ENCODE measurements around the gene EIF4E2. TPM values are rescaled to one million over a fixed set of nuclear protein-coding genes. Genes with fewer than 3 reads are reported as not detected.

EIF4E2 gene
- total RNA-seq, 1 donor from 2014 or later: 38.1 TPM

DNA sequence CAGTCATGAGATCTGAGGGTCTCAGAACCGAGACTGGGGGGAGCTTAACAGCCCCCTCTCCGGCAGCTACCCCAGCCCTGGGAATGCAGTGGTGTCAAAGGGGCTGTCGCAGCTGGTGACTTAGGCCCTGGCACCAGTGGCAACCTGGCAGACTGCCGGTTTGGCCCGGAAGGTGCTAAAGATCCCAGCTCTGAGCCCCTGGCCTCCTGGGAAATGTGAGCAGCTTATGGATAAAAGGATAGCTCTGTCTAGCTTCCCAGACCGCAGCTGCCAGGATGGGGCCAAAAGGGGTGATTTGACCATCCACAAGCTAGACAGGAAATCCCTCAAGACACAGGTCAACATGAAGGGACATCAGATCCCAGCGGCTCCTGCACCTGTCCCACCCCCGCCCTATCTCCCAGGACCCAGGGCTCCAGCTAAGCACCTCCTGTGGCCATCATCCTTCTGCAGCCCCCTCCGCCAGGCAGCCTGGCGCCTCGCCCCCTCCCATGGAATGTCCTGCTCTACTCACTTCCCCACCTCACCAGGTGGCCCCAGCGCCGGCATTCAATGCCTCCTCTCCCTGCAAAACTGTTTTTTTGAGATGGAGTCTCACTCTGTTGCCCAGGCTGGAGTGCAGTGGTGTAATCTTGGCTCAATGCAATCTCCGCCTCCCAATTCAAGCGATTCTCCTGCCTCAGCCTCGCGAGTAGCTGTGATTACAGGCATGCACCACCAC lies 49.7 kb downstream of the EIF4E2 start:
- DNase-seq: no peak

DNA sequence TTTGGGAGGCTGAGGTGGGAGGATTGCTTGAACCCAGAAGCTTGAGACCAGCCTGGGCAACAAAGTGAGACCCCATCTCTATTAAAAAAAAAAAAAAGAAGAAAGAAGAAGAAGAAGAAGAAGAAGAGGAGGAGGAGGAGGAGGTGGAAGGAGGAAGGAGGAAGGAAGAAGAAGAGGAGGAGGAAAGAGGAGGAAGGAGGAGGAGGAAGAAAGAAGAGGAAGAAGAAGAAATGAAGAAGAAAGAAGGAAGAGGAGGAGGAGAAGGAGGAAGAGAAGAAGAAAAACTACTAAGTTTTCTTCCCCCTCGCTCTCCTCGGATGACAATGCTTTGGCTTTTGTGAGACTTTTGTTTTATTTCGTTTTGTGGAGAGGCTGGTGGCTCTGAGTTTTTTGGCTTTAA lies 52.8 kb downstream of the EIF4E2 start:
- DNase-seq: no peak

DNA sequence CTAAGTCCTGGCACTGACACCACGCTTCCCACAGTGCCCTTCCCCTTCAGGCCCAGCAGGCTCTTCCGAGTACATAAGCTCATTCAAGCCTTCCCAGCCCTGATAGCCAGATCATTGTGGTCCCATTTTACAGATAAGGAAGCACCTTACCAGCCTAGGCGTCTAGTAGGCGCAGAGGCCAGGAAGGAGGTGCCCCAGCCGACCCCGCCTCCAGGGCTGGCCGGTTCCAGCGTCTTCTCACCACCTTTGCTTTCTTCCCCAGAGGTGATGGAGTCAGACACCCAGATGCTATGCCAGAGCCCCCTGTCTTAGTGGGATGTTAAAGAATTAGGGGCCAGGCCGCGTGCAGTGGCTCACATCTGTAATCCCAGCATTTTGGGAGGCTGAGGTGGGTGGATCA lies 54.0 kb downstream of the EIF4E2 start:
- DNase-seq: no peak

DNA sequence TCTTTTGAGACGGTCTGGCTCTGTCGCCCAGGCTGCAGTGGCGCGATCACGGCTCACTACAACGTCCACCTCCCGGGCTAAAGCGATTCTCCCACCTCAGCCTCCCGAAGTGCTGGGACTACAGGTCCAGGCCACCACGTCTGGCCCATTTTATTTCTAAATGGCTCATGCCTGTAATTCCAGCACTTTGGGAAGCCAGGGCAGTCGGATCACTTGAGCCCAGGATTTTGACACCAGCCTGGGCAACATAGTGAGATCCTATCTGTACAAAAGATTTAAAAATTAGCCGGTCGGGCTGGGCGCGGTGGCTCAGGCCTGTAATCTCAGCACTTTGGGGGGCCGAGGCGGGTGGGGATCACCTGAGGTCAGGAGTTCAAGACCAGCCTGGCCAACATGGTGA lies 56.5 kb downstream of the EIF4E2 start:
- DNase-seq: no peak

DNA sequence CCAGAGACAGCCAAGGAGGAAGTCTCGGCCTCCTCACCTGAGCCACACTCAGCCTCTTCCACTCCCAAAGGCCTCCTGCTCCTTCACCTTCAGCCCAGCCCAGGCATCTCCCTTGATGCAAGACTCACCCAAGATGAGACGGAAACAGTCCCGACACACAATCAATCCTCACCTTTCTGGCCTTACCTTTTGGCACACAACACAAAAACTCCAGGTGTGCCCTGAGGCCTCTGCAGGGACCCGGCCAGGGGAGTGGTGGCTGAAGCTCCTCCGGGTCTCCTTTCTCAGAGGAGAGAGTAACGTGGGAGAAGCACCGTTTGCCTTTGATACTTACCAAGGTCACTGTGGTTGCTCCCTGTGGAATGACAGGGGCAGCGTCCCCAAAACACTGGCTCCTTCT lies 59.1 kb downstream of the EIF4E2 start:
- no peak for DNase-seq

DNA sequence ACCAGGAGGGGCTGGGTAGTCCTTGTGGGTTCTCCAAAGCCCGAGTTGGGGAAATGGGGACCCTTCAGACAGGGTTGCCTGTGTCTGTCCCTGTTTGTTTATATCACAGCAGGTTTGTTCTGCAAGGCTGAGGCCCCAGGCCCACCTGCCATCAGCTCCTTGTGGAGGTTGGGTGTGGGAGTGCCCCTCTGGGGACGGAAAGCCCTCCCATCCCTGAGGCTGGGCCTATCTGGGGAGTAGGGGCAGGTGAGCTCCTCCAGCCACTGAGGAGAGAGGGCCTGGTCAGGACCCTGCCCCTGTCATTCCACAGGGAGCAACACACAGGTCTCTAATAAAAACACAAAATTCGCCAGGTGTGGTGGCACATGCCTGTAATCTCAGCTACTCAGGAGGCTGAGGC lies 59.6 kb downstream of the EIF4E2 start:
- no peak for DNase-seq

DNA sequence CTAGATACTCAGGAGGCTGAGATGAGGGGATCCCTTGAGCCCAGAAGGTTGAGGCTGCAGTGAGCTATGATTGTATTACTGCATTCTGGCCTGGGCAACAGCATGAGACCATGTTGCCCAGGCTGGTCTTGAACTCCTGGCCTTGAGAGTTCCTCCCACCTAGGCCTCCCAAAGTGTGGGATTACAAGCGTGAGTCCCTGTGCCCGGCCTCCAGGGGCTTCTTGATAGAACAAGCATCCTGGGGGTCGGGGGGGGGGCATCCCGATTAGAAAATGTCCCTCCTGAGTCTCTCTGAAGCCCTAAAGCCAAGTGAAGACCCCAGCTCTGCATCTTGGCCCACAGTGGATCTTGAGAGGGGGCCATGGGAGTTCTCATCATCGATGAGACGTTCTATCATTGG lies 60.6 kb downstream of the EIF4E2 start:
- no peak for DNase-seq

DNA sequence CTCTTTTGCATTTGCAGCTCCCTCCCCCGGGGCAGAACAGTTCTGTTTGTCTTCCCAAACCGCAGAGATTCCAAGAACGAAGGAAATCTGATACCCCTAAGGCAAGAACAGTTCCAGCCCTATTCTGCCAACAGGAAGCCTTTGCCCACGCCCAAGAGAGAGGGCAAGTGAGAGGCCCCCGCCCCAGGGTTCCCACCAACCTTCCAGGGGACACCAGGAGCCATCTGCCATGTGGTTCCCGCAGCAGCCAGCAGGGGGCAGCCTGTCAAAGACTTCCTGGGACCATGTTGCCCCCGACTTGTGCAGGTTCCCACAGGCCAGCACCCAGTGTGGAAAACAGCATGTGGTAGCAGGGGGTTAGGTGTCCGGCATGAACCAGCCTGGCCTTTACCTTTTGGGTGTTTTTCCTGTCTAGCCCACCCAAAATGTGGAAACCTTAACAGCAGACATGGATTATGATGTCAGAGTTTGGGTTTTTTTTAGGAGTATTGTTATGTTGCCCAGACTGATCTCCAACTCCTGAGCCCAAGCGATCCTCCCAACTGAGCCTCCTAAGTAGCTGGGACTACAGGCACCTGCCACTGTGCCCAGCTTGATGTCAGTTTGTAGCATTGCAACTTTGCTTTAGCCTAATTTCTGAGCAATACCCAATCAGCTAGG lies 61.2 kb downstream of the EIF4E2 start:
- DNase-seq: no peak

DNA sequence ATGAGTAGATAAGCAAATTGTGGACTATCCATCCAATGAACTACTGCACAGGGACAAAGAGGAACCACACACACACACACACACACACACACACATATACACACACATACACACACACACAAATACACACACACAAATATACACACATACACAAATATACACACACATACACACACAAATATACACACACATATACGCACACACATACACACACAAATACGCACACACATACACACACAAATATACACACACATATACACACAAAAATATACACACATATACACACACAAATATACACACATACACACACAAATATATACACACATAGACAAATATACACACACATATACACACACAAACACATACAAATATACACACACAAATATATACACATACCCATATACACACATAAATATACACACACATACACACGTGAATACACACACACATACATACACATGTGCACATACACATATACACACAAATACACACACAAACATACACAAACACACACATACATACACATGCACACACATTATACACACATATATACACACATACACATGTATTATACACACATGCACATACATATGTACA lies 63.1 kb downstream of the EIF4E2 start:
- no peak for DNase-seq

DNA sequence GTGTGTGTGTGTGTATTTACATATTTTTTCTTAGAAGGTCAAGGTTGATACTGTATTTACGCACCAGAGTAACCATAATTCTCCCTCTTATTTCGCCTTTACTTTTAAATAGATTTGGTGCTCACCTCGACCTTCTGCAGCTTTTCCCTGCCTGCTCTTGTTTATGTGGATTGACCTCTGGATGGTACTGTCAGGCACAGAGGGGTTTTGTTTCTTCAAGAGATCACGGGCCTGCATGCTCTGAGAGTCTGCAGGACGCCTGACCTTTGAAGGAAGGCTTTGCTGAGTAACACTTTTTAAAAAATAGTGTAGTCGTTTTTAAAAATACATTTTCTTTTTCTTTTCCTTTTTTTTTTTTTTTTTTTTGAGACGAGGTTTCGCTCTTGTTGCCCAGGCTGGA lies 64.8 kb downstream of the EIF4E2 start:
- DNase-seq: no peak

Other genes with a start within 250 kb of the EIF4E2 start
- not detected for gene ALPP, start 171.9 kb upstream of the EIF4E2 start, total RNA-seq
- not detected for gene ALPG, start 143.8 kb upstream of the EIF4E2 start, total RNA-seq
- gene ALPI, start 94.5 kb upstream of the EIF4E2 start, total RNA-seq: not detected
- 1.2 TPM for gene ECEL1, start 62.9 kb upstream of the EIF4E2 start, total RNA-seq
- not detected for gene PRSS56, start 30.3 kb upstream of the EIF4E2 start, total RNA-seq
- not detected for gene CHRND, start 24.5 kb upstream of the EIF4E2 start, total RNA-seq
- gene CHRNG, start 11.0 kb upstream of the EIF4E2 start, total RNA-seq: 0.16 TPM
- 11.2 TPM for gene TIGD1, start 132 bp upstream of the EIF4E2 start, total RNA-seq
- gene EFHD1, start 82.9 kb downstream of the EIF4E2 start, total RNA-seq: 1.1 TPM
- 111 TPM for gene GIGYF2, start 146.6 kb downstream of the EIF4E2 start, total RNA-seq
- 1.1 TPM for gene KCNJ13, start 225.9 kb downstream of the EIF4E2 start, total RNA-seq

Measured in occipital lobe (tissue), 2 donors.